ENCODE data around the gene AZIN2. TPM values are rescaled to one million over a fixed set of nuclear protein-coding genes. Genes with fewer than 3 reads are reported as not detected.

AZIN2 gene
- total and polyA plus RNA-seq, 9 donors, result 4.1 to 15.7 (median 9.4) TPM

DNA sequence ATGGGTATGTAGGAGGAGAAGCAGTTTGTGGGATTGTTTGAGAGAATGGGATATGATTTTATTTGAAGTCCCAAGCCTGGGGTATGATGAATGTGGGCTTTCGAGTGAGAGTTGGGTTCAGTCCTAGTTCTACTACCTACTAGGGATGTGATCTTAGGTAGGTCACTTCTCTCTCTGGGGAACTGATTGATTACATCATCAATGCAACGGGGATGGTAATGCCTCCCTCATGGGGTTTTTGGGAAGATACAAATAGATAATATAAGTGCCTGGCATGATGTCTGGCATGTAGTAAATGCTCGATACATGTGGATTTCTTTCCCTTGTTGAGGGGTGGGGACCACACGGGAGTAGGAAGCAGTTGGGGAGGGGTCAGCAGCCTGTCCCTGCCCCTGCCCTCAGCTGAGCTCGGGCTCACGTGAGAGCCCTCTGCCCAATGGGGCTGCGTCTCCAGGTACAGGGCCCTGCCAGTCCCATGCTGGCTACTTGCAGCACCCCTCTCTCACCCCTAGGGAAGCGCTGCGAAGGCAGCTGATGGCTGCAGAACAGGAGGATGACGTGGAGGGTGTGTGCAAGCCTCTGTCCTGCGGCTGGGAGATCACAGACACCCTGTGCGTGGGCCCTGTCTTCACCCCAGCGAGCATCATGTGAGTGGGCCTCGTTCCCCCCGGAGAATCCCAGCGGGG is 38.7 kb downstream of the AZIN2 start:
- no peak overlapping the region for H3K27ac ChIP-seq
- no peaks in the 10 kb centered on the region for H3K4me1 ChIP-seq (ENCODE audit: insufficient read depth)
- TF ChIP-seq POLR2A (IDR thresholded peaks at IDR 0.05), result no peak
- TF ChIP-seq, protein P1, sequence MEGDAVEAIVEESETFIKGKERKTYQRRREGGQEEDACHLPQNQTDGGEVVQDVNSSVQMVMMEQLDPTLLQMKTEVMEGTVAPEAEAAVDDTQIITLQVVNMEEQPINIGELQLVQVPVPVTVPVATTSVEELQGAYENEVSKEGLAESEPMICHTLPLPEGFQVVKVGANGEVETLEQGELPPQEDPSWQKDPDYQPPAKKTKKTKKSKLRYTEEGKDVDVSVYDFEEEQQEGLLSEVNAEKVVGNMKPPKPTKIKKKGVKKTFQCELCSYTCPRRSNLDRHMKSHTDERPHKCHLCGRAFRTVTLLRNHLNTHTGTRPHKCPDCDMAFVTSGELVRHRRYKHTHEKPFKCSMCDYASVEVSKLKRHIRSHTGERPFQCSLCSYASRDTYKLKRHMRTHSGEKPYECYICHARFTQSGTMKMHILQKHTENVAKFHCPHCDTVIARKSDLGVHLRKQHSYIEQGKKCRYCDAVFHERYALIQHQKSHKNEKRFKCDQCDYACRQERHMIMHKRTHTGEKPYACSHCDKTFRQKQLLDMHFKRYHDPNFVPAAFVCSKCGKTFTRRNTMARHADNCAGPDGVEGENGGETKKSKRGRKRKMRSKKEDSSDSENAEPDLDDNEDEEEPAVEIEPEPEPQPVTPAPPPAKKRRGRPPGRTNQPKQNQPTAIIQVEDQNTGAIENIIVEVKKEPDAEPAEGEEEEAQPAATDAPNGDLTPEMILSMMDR (IDR thresholded peaks at IDR 0.05), result no peak
- TF ChIP-seq EP300 (IDR thresholded peaks at IDR 0.05), result no peak
- intact Hi-C loops (cut with DNase I), result no loop called here
- H3K27me3 ChIP-seq, result no peaks in the 10 kb centered on the region
- H3K36me3 ChIP-seq, result no peaks in the 10 kb centered on the region
- H3K4me3 ChIP-seq, result no peak overlapping the region
- no peak for DNase-seq
- WGBS, 3 donors, result 52 to 58% (median 54%) methylated on average over 16 of the region's 16 CpGs
- no peaks in the 10 kb centered on the region for H3K9me3 ChIP-seq

DNA sequence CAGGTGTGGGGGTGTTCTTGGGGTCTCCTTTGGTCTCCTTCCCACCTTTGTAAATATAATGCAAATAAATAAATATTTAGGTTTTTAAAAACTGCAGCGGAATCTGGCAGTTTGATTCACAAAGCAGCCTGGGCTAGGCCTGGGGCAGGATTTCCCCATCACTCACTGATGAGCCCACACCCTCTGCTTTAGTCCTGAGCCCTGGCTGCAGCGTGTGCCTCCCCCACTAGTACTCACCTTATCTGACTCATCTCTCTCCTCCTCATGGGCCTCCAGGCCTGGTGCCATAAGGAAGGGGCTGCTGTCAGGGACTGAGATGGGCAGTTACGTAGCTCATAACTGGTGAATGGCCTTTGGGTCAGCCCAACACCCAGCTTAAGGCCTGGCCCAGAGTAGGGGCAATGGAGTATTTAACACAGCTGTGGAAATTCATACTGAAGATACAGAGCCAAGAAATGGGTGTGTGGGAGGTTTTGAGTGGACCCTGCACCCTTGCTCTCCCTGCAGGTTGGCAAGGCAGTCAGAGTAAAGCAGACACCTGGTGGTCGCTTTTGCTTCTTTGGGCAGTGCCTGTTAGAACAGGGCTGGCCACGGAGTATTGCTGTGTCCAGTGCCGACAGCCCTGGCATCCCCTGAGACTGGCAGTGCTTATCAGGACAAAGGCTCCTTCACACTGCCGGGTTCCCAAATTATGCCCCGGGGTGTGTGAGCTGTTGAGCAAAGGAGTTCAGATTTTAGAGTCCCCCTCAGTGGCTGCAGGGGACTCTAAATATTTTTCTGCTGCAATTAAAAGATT is 39.7 kb downstream of the AZIN2 start:
- no peaks in the 10 kb centered on the region for H3K27me3 ChIP-seq
- TF ChIP-seq, protein P1 (IDR thresholded peaks at IDR 0.05), result no peak
- no peak for TF ChIP-seq EP300 (IDR thresholded peaks at IDR 0.05)
- H3K4me3 ChIP-seq, result no peak overlapping the region
- no peaks in the 10 kb centered on the region for H3K9me3 ChIP-seq
- intact Hi-C loops (cut with DNase I), result no loop called here
- H3K36me3 ChIP-seq, result no peaks in the 10 kb centered on the region
- DNase-seq, result no peak
- WGBS, 3 donors, result 74 to 77% (median 75%) methylated on average over 8 of the region's 8 CpGs
- no peak overlapping the region for H3K27ac ChIP-seq
- no peaks in the 10 kb centered on the region for H3K4me1 ChIP-seq (ENCODE audit: insufficient read depth)

DNA sequence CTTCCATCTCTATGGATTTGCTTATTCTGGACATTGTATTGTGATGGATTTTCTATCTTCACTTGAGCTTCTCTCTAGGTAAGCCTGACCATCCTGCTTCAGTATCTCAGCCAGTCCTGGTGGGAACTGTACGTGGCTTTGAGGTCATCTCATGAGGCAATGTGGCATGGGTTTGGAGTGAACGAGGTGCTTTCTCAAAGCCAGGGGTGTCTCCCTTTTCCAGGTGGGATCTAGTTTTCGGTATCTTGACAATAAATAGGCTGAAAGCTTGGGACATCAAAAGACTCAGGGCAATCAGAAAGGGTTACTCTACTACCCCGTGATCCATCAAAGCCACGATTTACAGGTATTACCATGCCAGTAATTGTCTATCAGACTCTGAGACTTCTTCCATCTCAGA is 40.8 kb downstream of the AZIN2 start:
- Histone ChIP-seq H3K27ac (no peak overlapping the region), H3K4me1 (ENCODE audit: insufficient read depth) (no peaks in the 10 kb centered on the region), H3K9me3 (no peaks in the 10 kb centered on the region), H3K27me3 (no peaks in the 10 kb centered on the region), H3K4me3 (no peak overlapping the region), H3K36me3 (no peaks in the 10 kb centered on the region)
- DNase-seq, result no peak
- TF ChIP-seq EP300 (IDR thresholded peaks at IDR 0.05) (no peak), POLR2A (IDR thresholded peaks at IDR 0.05) (no peak)
- TF ChIP-seq, protein P1 (IDR thresholded peaks at IDR 0.05), result no peak
- 87 to 93% (median 91%) methylated on average over 5 of the region's 5 CpGs for WGBS, 3 donors
- intact Hi-C loops (cut with DNase I), result no loop called here

DNA sequence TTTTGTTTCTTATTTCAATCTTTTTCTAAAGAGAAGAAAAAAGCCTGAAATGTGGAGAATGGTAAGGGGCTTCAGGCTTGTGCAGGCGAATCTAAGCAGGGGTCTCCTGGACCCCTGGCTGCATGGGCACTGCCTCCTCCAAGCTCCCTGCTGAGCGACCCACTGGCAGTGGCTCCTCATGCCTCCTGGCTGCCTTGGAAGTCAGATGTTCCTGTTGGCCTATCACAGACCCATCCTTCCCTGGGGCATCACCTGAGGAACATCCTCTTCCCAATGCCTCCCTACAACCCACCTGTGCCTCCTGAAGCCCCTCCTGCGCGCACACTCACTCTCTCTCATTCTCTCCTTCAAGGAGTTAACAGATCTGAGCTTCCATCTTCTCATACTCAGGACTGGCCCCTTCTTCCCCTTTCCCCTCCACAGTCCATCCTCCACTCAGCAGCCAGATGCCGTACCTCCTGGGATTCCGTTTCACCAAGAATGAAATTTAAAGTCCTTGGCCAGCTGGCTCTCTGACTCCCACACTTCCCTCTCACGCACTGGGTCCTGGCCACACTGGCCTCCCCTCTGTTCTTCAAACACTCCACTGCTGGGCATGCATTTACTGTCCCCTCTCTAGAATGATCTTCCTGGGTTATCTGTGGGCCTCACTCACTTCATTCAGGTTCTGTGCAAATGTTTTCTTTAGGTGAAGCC is 41.7 kb downstream of the AZIN2 start:
- WGBS, 3 donors, result 47 to 49% (median 49%) methylated on average over 7 of the region's 7 CpGs
- Histone ChIP-seq H3K27me3 (no peaks in the 10 kb centered on the region), H3K4me3 (no peak overlapping the region), H3K27ac (no peak overlapping the region), H3K9me3 (no peaks in the 10 kb centered on the region), H3K4me1 (ENCODE audit: insufficient read depth) (no peaks in the 10 kb centered on the region), H3K36me3 (no peaks in the 10 kb centered on the region)
- intact Hi-C loops (cut with DNase I), result no loop called here
- TF ChIP-seq, protein P1 (IDR thresholded peaks at IDR 0.05), result no peak
- TF ChIP-seq EP300 (IDR thresholded peaks at IDR 0.05) (no peak), POLR2A (IDR thresholded peaks at IDR 0.05) (no peak)
- no peak for DNase-seq

All from ovary (tissue), 9 donors.